Fibroblast of skin of back (primary cell): Measurements from ENCODE around the gene PDE1C.
A peak's percentile ranks its signal among the peaks of the same experiment; 100 is the strongest.

Experiments used
- DNase-seq: peaks from one replicate; pipeline ENCODE4 v3.0.0-alpha.2; 2013

PDE1C gene

GRCh38 chr7:31937982-31938381, 132.2 kb downstream of the PDE1C start:
- DNase-seq: no peak

GRCh38 chr7:31935124-31936054, 134.8 kb downstream of the PDE1C start:
- DNase-seq: peak; percentile 18

GRCh38 chr7:31934551-31934950, 135.7 kb downstream of the PDE1C start:
- no peak for DNase-seq

- DNase-seq: no peak
Observed at GRCh38 chr7:31933481-31933880, 136.7 kb downstream of the PDE1C start.

GRCh38 chr7:31926991-31927584, 143.1 kb downstream of the PDE1C start:
- no peak for DNase-seq

GRCh38 chr7:31925753-31926454, 144.3 kb downstream of the PDE1C start:
- no peak for DNase-seq

- DNase-seq: no peak
Observed at GRCh38 chr7:31924251-31924650, 146.0 kb downstream of the PDE1C start.

- DNase-seq: no peak
Observed at GRCh38 chr7:31922848-31923247, 147.4 kb downstream of the PDE1C start.

- DNase-seq: no peak
Observed at GRCh38 chr7:31921047-31921446, 149.2 kb downstream of the PDE1C start.

- DNase-seq: no peak
Observed at GRCh38 chr7:31919678-31920369, 150.4 kb downstream of the PDE1C start.

- DNase-seq: no peak
Observed at GRCh38 chr7:31918706-31919393, 151.4 kb downstream of the PDE1C start.

GRCh38 chr7:31917256-31917655, 153.0 kb downstream of the PDE1C start:
- DNase-seq: no peak

- no peak for DNase-seq
Observed at GRCh38 chr7:31910191-31910590, 160.0 kb downstream of the PDE1C start.

- DNase-seq: no peak
Observed at GRCh38 chr7:31906479-31907171, 163.6 kb downstream of the PDE1C start.

- no peak for DNase-seq
Observed at GRCh38 chr7:31903962-31904361, 166.2 kb downstream of the PDE1C start.

- no peak for DNase-seq
Observed at GRCh38 chr7:31899356-31899927, 170.8 kb downstream of the PDE1C start.

- DNase-seq: no peak
Observed at GRCh38 chr7:31896925-31897324, 173.3 kb downstream of the PDE1C start.

- DNase-seq: no peak
Observed at GRCh38 chr7:31894308-31894707, 175.9 kb downstream of the PDE1C start.

GRCh38 chr7:31893365-31893764, 176.8 kb downstream of the PDE1C start:
- no peak for DNase-seq

GRCh38 chr7:31892099-31892829, 177.9 kb downstream of the PDE1C start:
- no peak for DNase-seq
